Fibroblast of lung (primary cell): ENCODE measurements around the gene SPARC.

ENCODE experiments used
- EZH2 ChIP-seq: IDR thresholded peaks from 2 replicates; pipeline ENCODE4 v1.5.1; 2012; ENCODE audit warnings: low read length, control low read depth, mild to moderate bottlenecking; ENCODE audit errors: missing control alignments
- TF ChIP-seq, protein P1 (sequence below), 2 donors: IDR thresholded peaks in 1 of 2; conservative IDR thresholded peaks in 1 of 2; 1 replicate in 1 of 2; 2 replicates in 1 of 2; pipeline ENCODE4 v1.5.1; 2011 to 2012; ENCODE audit warnings: low read length in 2 of 2, control low read depth in 1 of 2, inconsistent platforms in 1 of 2, low read depth in 1 of 2, mild to moderate bottlenecking in 1 of 2

DNA sequence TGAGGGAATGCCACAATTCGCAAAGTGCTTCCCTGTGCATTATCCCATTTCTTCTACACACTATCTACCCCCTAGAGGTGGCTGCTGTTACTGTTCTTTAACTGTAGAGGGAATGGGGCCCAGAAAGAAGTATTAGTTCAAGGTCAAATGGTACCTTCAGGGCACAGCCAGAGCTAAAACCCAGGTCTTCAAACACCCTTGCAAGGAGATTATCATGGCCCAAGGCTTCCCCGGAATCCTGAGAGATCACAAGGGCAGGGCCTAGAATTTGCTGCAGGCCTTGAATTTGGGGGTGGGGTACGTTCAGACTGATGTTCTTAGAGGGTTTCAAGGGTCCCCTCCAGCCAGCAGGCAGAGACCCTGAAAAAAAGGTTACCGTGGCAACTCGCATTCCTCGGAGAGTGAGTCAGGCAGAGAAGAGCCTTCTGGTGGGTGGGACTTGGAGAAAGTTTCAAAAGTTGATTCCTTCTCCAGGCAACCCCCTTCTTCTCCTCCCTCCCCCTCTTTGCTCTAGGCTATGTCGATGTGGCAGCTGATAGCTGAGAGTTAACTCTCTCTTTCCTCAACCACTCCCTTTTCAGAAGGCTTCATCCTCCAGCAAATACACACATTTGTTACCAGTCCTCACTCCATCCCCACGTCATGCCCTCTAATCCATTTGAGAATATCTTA, 1.9 kb downstream of the SPARC start:
- TF ChIP-seq EZH2 = no peak
- TF ChIP-seq, protein P1, sequence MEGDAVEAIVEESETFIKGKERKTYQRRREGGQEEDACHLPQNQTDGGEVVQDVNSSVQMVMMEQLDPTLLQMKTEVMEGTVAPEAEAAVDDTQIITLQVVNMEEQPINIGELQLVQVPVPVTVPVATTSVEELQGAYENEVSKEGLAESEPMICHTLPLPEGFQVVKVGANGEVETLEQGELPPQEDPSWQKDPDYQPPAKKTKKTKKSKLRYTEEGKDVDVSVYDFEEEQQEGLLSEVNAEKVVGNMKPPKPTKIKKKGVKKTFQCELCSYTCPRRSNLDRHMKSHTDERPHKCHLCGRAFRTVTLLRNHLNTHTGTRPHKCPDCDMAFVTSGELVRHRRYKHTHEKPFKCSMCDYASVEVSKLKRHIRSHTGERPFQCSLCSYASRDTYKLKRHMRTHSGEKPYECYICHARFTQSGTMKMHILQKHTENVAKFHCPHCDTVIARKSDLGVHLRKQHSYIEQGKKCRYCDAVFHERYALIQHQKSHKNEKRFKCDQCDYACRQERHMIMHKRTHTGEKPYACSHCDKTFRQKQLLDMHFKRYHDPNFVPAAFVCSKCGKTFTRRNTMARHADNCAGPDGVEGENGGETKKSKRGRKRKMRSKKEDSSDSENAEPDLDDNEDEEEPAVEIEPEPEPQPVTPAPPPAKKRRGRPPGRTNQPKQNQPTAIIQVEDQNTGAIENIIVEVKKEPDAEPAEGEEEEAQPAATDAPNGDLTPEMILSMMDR (conservative IDR thresholded peaks at IDR 0.05 in 1 of 2, IDR thresholded peaks at IDR 0.05 in 1 of 2; ENCODE audit: low read depth in 1 of 2, low read length in 2 of 2) = peak; percentile 35 to 55
